VCaP (cell line): Measurements from ENCODE around the gene ROR1.

Experiments
- H3K27ac ChIP-seq: fragments of 450-650 bp; 2 replicates; pipeline ENCODE4 v1.5.1; 2017
- CTCF ChIP-seq: fragments of 450-650 bp; conservative IDR thresholded peaks from 2 replicates; pipeline ENCODE4 v1.5.1; 2017; ENCODE audit warnings: mild to moderate bottlenecking, moderate library complexity

Gene ROR1

GRCh38 chr1:63757334-63757733 is 16.5 kb upstream of the ROR1 start:
- no peak for TF ChIP-seq CTCF

GRCh38 chr1:63758791-63759190 is 15.0 kb upstream of the ROR1 start:
- TF ChIP-seq CTCF, result no peak
- no peak overlapping the region for H3K27ac ChIP-seq

More at GRCh38 chr1:63757334-63757733, 16.5 kb upstream of the ROR1 start:
- H3K27ac ChIP-seq, result no peak overlapping the region

- TF ChIP-seq CTCF, result no peak
- no peak overlapping the region for H3K27ac ChIP-seq
Observed at GRCh38 chr1:63759778-63760177, 14.0 kb upstream of the ROR1 start.

- TF ChIP-seq CTCF, result no peak
- H3K27ac ChIP-seq, result no peak overlapping the region
Observed at GRCh38 chr1:63770381-63770780, 3.4 kb upstream of the ROR1 start.

- no peak for TF ChIP-seq CTCF
- peak overlapping the region; percentile 89; the same call in 1 of the 2 replicates for H3K27ac ChIP-seq
Observed at GRCh38 chr1:63772201-63772600, 1.6 kb upstream of the ROR1 start.

GRCh38 chr1:63772876-63773275 is 941 bp upstream of the ROR1 start:
- TF ChIP-seq CTCF, result no peak
- H3K27ac ChIP-seq, result peak overlapping the region; percentile 89

- no peak for TF ChIP-seq CTCF
- peak overlapping the region; percentile 89 for H3K27ac ChIP-seq
Observed at GRCh38 chr1:63773496-63773814, 362 bp upstream of the ROR1 start.
